Fibroblast of lung (primary cell): Measurements from ENCODE around the gene KCNMA1. TPM values are rescaled to one million over a fixed set of nuclear protein-coding genes. Genes with fewer than 3 reads are reported as not detected.
A peak's percentile ranks its signal among the peaks of the same experiment; 100 is the strongest.

Experiments used
- DNase-seq, 2 donors: peaks; one replicate each; pipeline versions ENCODE4 v3.0.0 to v3.0.0-alpha.2; 2010; ENCODE audit warnings: low read depth in 2 of 2
- H2AFZ ChIP-seq: 2 replicates; pipeline ENCODE4 v1.5.1; 2012; ENCODE audit warnings: low read length, control low read depth, inconsistent platforms
- H3K27ac ChIP-seq: 2 replicates; pipeline ENCODE4 v1.5.1; 2011; ENCODE audit warnings: low read length, control low read depth; ENCODE audit not compliant: insufficient read depth
- H3K27me3 ChIP-seq: 2 replicates; pipeline ENCODE4 v1.5.1; 2011; ENCODE audit warnings: mild to moderate bottlenecking, low read length; ENCODE audit not compliant: control insufficient read depth, insufficient read depth
- H3K36me3 ChIP-seq: 2 replicates; pipeline ENCODE4 v1.5.1; 2011; ENCODE audit warnings: low read length; ENCODE audit not compliant: control insufficient read depth, insufficient read depth
- H3K4me1 ChIP-seq: 2 replicates; pipeline ENCODE4 v1.5.1; 2011; ENCODE audit warnings: low read length; ENCODE audit not compliant: control insufficient read depth, insufficient read depth; ENCODE audit errors: extremely low read depth
- H3K4me2 ChIP-seq: 2 replicates; pipeline ENCODE4 v1.5.1; 2011; ENCODE audit warnings: low read length, control low read depth; ENCODE audit not compliant: insufficient read depth; ENCODE audit errors: extremely low read depth
- H3K4me3 ChIP-seq, 4 experiments: fragments of 200-600 bp in 1 of 4; sonication (generic) in 1 of 4; replicated peaks in 1 of 4; 2 replicates each; pipeline ENCODE4 v1.5.1; 2011 to 2016; ENCODE audit warnings: low read length in 4 of 4, low read depth in 3 of 4, mild to moderate bottlenecking in 3 of 4, control low read depth in 2 of 4, inconsistent platforms in 1 of 4, mixed read lengths in 1 of 4; ENCODE audit not compliant: insufficient read depth in 1 of 4; ENCODE audit errors: control extremely low read depth in 1 of 4
- H3K79me2 ChIP-seq: 2 replicates; pipeline ENCODE4 v1.5.1; 2012; ENCODE audit warnings: mild to moderate bottlenecking, low read length, inconsistent platforms; ENCODE audit not compliant: control insufficient read depth, insufficient read depth
- H3K9ac ChIP-seq: 2 replicates; pipeline ENCODE4 v1.5.1; 2011; ENCODE audit warnings: mild to moderate bottlenecking, low read length, control low read depth; ENCODE audit not compliant: insufficient read depth
- H3K9me3 ChIP-seq: 2 replicates; pipeline ENCODE4 v1.5.1; 2012; ENCODE audit warnings: low read depth, low read length; ENCODE audit not compliant: control insufficient read depth, insufficient read depth
- H4K20me1 ChIP-seq: 2 replicates; pipeline ENCODE4 v1.5.1; 2011; ENCODE audit warnings: low read length; ENCODE audit not compliant: control insufficient read depth, insufficient read depth; ENCODE audit errors: extremely low read depth
- CTCF ChIP-seq, 2 donors: IDR thresholded peaks in 1 of 2; conservative IDR thresholded peaks in 1 of 2; 1 replicate in 1 of 2; 2 replicates in 1 of 2; pipeline ENCODE4 v1.5.1; 2011 to 2012; ENCODE audit warnings: low read length in 2 of 2, control low read depth in 1 of 2, inconsistent platforms in 1 of 2, low read depth in 1 of 2, mild to moderate bottlenecking in 1 of 2
- EZH2 ChIP-seq: IDR thresholded peaks from 2 replicates; pipeline ENCODE4 v1.5.1; 2012; ENCODE audit warnings: low read length, control low read depth, mild to moderate bottlenecking; ENCODE audit errors: missing control alignments
- polyA plus RNA-seq, 2 donors: library from polyadenylated mRNA; depleted of rRNA in 1 of 2; stranded (reverse) in 1 of 2; unstranded in 1 of 2; fragments of >200 nt; gene quantifications; 2 replicates each; pipeline ENCODE4 v1.2.1, GENCODE V29; 2011 to 2012; ENCODE audit warnings: missing spikeins in 1 of 2
- total RNA-seq: library from RNA; depleted of rRNA; stranded (reverse); fragments of >200 nt; gene quantifications from 2 replicates; pipeline ENCODE4 v1.2.1, GENCODE V29; 2014

KCNMA1 gene
- total and polyA plus RNA-seq, 2 donors (not counting 1 experiment from before 2014, with no cell fraction given), result 31.0 to 138 TPM

GRCh38 chr10:77165445-77166208 is 472.0 kb downstream of the KCNMA1 start:
- H3K4me1 ChIP-seq, result peaks cover 32% of the 10 kb centered on the region
- peak; percentile 70 to 81 for TF ChIP-seq CTCF (conservative IDR thresholded peaks at IDR 0.05 in 1 of 2, IDR thresholded peaks at IDR 0.05 in 1 of 2; ENCODE audit: low read depth in 1 of 2, low read length in 2 of 2)
- TF ChIP-seq EZH2, result no peak
- H3K79me2 ChIP-seq, result no peaks in the 10 kb centered on the region
- peak; percentile 55 to 76 for DNase-seq
- H2AFZ ChIP-seq, result no peak overlapping the region
- no peak overlapping the region for H3K9ac ChIP-seq
- no peaks in the 10 kb centered on the region for H4K20me1 ChIP-seq
- peak overlapping the region; percentile 45 for H3K4me2 ChIP-seq
- no peaks in the 10 kb centered on the region for H3K36me3 ChIP-seq
- no peaks in the 10 kb centered on the region for H3K27me3 ChIP-seq
- no peak overlapping the region for H3K4me3 ChIP-seq
- peak overlapping the region; percentile 30 for H3K27ac ChIP-seq
- H3K9me3 ChIP-seq, result no peaks in the 10 kb centered on the region

GRCh38 chr10:77164616-77165311 is 472.8 kb downstream of the KCNMA1 start:
- Histone ChIP-seq H3K4me2 (peak overlapping the region; percentile 42), H3K27me3 (no peaks in the 10 kb centered on the region), H3K4me1 (peaks cover 39% of the 10 kb centered on the region), H4K20me1 (no peaks in the 10 kb centered on the region), H3K9me3 (no peaks in the 10 kb centered on the region), H3K27ac (peak overlapping the region; percentile 67), H3K36me3 (no peaks in the 10 kb centered on the region), H3K79me2 (no peaks in the 10 kb centered on the region), H3K4me3 (no peak overlapping the region), H3K9ac (no peak overlapping the region), H2AFZ (no peak overlapping the region)
- TF ChIP-seq CTCF (conservative IDR thresholded peaks at IDR 0.05 in 1 of 2, IDR thresholded peaks at IDR 0.05 in 1 of 2; ENCODE audit: low read depth in 1 of 2, low read length in 2 of 2) (no peak), EZH2 (no peak)
- DNase-seq, result peak in 1 of 2 donors; percentile 76

GRCh38 chr10:77163670-77164348 is 473.8 kb downstream of the KCNMA1 start:
- DNase-seq, result peak; percentile 94 to 99
- Histone ChIP-seq H3K79me2 (no peaks in the 10 kb centered on the region), H3K9me3 (no peaks in the 10 kb centered on the region), H2AFZ (no peak overlapping the region), H3K4me1 (peaks cover 39% of the 10 kb centered on the region), H3K9ac (no peak overlapping the region), H3K27me3 (no peaks in the 10 kb centered on the region), H3K36me3 (no peaks in the 10 kb centered on the region), H3K4me2 (peak overlapping the region; percentile 42), H3K27ac (peak overlapping the region; percentile 67), H4K20me1 (no peaks in the 10 kb centered on the region), H3K4me3 (no peak overlapping the region)
- TF ChIP-seq CTCF (conservative IDR thresholded peaks at IDR 0.05 in 1 of 2, IDR thresholded peaks at IDR 0.05 in 1 of 2; ENCODE audit: low read depth in 1 of 2, low read length in 2 of 2), result no peak
- TF ChIP-seq EZH2, result no peak
